ENCODE measurements around the gene PLSCR2. TPM values are rescaled to one million over a fixed set of nuclear protein-coding genes. Genes with fewer than 3 reads are reported as not detected.

PLSCR2 gene, protein sequence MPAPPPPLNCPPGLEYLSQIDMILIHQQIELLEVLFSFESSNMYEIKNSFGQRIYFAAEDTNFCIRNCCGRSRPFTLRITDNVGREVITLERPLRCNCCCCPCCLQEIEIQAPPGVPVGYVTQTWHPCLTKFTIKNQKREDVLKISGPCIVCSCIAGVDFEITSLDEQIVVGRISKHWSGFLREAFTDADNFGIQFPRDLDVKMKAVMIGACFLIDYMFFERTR
- total RNA-seq, result not detected in 2 replicates

DNA sequence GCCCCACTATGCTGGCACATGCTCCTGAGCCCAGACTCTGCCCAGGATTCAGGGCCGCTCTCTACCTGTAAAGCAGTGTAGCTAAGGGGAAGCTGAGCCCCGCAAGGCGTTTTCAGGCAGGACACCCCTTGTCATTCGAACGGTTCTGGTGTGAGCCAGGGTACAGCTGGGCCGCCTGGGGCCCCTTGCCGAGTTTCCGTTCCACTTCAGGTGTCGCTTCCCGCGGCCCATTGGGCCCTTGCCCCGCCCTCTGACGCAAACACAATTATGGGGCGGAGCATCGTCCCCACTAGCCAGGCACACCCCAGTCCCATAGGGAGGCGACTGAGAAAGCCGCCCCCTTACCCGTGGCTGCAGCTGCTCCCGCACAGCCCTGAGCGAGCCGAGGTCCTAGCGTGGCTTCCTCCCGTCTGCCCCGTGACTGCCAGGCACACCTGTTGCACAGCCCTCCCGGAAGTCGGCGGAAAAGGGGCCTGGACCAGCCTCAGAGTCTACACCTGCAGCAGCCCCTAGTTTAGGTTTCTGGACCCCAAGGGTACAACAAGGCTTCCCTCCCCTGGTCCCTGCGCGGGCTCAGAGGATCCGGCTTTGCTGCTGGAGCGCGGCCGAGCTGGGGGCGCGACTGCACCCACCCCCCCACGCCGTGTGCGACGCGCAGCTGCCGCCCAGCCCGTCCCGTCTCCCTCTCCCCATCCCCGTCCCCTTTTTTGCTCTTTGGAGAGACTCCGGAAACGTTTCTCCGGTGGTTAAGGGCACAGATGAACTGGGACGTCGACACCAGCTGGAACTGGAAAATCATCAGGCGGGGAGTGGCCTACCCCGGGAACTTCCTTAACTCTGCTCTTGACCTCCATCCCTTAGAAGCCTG is at the start of gene PLSCR2:
Gene PLSCR2 (minus strand): TSS at position 412 of the 868 bp plus-strand sequence. CDS start 9,657 bp downstream, outside the sequence.

Other genes starting within 250 kb of the PLSCR2 start
- 176 and 486 TPM in 2 replicates for gene PLSCR4, start 218.5 kb downstream of the PLSCR2 start, total RNA-seq
- 68.9 and 70.8 TPM in 2 replicates for gene PLSCR1, start 75.0 kb upstream of the PLSCR2 start, total RNA-seq
- gene PLSCR5, start 135.8 kb upstream of the PLSCR2 start, total RNA-seq, result not detected in 2 replicates